SK-N-SH treated with all-trans-retinoic acid at 6 μM for 48 hours (cell line): Measurements from ENCODE around the gene CACNA2D2.

Experiments used
- ARNTL ChIP-seq: fragments of 450-650 bp; formaldehyde crosslinking; IDR thresholded peaks from 2 replicates; pipeline ENCODE4 v1.5.0; 2020; ENCODE audit warnings: low read depth, mild to moderate bottlenecking, moderate library complexity, borderline replicate concordance
- CSDC2 ChIP-seq: fragments of 250-450 bp; sonication (Bioruptor Pico); IDR thresholded peaks from 2 replicates; pipeline ENCODE4 v1.5.0; 2020; ENCODE audit warnings: mild to moderate bottlenecking, moderate library complexity
- ESRRG ChIP-seq: fragments of 250-450 bp; sonication (Bioruptor Pico); IDR thresholded peaks from 2 replicates; pipeline ENCODE4 v1.6.1; 2021; ENCODE audit warnings: mild to moderate bottlenecking
- PPARA ChIP-seq: fragments of 250-450 bp; sonication (Bioruptor Pico); IDR thresholded peaks from 2 replicates; pipeline ENCODE4 v1.5.0; 2020; ENCODE audit warnings: mild to moderate bottlenecking, borderline replicate concordance
- RARB ChIP-seq: fragments of 250-450 bp; sonication (Bioruptor Pico); IDR thresholded peaks from 2 replicates; pipeline ENCODE4 v1.8.0; 2021; ENCODE audit warnings: mild to moderate bottlenecking, moderate library complexity
- ZNF565 ChIP-seq: fragments of 450-650 bp; formaldehyde crosslinking; conservative IDR thresholded peaks from 2 replicates; pipeline ENCODE4 v1.5.0; 2020; ENCODE audit warnings: low read depth, mild to moderate bottlenecking, moderate library complexity
- ZNF8 ChIP-seq: fragments of 450-650 bp; formaldehyde crosslinking; IDR thresholded peaks from 2 replicates; pipeline ENCODE4 v1.5.0; 2020; ENCODE audit warnings: mild to moderate bottlenecking, moderate library complexity
- TF ChIP-seq, protein P1 (sequence below): fragments of 250-450 bp; sonication (Bioruptor Pico); IDR thresholded peaks from 2 replicates; pipeline ENCODE4 v1.8.0; 2020; ENCODE audit warnings: mild to moderate bottlenecking, moderate library complexity, borderline replicate concordance

DNA sequence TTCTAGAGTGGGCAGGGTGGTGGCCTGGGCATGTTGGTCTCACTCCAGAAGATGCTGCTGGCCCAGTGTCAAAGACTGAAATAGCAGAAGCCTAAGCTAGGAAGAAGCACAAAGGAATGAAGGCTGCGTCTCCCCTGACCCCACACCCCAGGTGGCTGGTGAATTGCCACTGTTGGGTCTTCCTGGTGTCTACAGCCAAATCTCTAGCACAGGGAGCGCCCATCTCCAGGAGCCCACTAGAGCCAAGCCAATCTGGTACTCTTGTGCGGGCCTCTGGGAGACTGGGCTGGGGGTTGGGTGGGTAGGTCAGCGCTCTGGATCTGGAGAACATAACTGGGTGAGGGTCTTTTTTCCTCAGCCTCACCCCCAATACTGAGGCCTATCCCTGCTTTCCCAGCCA, 176.3 kb downstream of the CACNA2D2 start:
- TF ChIP-seq CSDC2 (CRISPR knock-in tag) = no peak
- TF ChIP-seq ZNF565 = no peak
- TF ChIP-seq, protein P1, sequence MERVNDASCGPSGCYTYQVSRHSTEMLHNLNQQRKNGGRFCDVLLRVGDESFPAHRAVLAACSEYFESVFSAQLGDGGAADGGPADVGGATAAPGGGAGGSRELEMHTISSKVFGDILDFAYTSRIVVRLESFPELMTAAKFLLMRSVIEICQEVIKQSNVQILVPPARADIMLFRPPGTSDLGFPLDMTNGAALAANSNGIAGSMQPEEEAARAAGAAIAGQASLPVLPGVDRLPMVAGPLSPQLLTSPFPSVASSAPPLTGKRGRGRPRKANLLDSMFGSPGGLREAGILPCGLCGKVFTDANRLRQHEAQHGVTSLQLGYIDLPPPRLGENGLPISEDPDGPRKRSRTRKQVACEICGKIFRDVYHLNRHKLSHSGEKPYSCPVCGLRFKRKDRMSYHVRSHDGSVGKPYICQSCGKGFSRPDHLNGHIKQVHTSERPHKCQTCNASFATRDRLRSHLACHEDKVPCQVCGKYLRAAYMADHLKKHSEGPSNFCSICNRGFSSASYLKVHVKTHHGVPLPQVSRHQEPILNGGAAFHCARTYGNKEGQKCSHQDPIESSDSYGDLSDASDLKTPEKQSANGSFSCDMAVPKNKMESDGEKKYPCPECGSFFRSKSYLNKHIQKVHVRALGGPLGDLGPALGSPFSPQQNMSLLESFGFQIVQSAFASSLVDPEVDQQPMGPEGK (CRISPR knock-in tag) = no peak
- no peak for TF ChIP-seq PPARA (CRISPR knock-in tag)
- no peak for TF ChIP-seq ZNF8 (CRISPR knock-in tag)
- no peak for TF ChIP-seq RARB
- TF ChIP-seq ESRRG (CRISPR knock-in tag) = no peak
- TF ChIP-seq ARNTL (CRISPR knock-in tag) = no peak
